ENCODE data around the gene CCR4.
A peak's percentile ranks its signal among the peaks of the same experiment; 100 is the strongest.
"Not testable (repeated sequence)": the region's sequence is repeated elsewhere in the genome, so short reads cannot be mapped to it uniquely, and the experiment has no call there.

CCR4 gene

DNA sequence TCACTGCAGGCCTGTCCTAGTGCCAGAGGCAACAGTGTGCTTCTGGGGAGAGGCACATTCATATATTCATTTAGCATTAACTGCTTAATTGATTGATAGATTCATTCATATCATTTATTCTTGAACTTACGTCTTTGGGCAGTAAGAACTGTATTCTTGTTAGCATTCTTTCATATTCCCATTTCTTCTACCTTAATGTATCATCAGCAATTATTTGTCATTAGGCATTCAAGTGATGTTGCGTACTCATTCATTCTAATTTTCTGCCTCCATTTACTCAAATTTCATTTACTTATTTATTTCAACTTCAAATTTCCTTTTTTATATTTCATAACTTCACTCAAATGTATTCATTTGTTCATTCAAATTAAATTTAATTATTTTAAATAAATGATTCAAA lies 31.5 kb upstream of the CCR4 start:
- DNase-seq (ENCODE audit: low read depth), result no peak
- no peak overlapping the region for H3K4me3 ChIP-seq (ENCODE audit: low read length)
- TF ChIP-seq, protein P1, sequence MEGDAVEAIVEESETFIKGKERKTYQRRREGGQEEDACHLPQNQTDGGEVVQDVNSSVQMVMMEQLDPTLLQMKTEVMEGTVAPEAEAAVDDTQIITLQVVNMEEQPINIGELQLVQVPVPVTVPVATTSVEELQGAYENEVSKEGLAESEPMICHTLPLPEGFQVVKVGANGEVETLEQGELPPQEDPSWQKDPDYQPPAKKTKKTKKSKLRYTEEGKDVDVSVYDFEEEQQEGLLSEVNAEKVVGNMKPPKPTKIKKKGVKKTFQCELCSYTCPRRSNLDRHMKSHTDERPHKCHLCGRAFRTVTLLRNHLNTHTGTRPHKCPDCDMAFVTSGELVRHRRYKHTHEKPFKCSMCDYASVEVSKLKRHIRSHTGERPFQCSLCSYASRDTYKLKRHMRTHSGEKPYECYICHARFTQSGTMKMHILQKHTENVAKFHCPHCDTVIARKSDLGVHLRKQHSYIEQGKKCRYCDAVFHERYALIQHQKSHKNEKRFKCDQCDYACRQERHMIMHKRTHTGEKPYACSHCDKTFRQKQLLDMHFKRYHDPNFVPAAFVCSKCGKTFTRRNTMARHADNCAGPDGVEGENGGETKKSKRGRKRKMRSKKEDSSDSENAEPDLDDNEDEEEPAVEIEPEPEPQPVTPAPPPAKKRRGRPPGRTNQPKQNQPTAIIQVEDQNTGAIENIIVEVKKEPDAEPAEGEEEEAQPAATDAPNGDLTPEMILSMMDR (conservative IDR thresholded peaks at IDR 0.05; ENCODE audit: low read depth, low read length), result no peak

DNA sequence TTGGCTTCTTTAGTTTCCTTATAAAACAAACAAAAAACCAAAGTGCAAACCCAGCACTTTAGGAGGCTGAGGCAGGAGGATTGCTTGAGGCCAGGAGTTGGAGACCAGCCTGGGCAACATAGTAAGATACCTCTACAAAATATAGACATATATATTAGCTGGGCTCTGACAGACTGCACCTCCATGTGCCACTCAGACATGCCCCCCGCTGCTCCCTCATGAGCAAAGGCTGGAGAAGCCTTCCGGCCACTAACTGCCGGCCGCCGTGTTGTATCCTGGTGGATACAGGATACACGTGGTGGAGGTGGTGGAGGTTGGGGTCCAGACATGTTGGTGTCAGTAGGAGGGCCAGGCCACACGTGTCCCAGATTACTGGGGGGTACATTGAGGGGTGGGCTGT lies 29.4 kb upstream of the CCR4 start:
- DNase-seq (ENCODE audit: low read depth), result no peak
- TF ChIP-seq, protein P1 (conservative IDR thresholded peaks at IDR 0.05; ENCODE audit: low read depth, low read length), result no peak
- H3K4me3 ChIP-seq (ENCODE audit: low read length), result no peak overlapping the region

DNA sequence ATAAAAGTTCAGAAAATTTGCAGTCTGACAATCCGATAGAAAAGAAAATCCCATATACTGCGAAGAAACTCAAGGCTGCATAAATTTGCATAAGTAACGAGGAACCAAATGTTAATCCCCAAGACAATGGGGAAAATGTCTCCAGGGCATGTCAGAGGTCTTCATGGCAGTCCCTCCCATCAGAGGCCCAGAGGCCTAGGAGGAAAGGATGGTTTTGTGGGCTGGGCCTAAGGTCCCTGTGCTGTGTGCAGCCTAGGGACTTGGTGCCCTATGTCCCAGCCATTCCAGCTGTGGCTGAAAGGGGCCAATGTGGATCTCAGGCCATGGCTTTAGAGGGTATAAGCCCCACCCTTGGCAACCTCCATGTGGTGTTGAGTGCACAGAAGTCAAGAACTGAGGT lies 21.3 kb upstream of the CCR4 start:
- no peak overlapping the region for H3K4me3 ChIP-seq (ENCODE audit: low read length)
- no peak for DNase-seq (ENCODE audit: low read depth)
- TF ChIP-seq, protein P1 (conservative IDR thresholded peaks at IDR 0.05; ENCODE audit: low read depth, low read length), result no peak

- not testable (repeated sequence) for DNase-seq (ENCODE audit: low read depth); H3K4me3 ChIP-seq (ENCODE audit: low read length)
Measured at GRCh38 chr3:32931273-32931672, 20.2 kb upstream of the CCR4 start.

- DNase-seq (ENCODE audit: low read depth), result no peak
- TF ChIP-seq, protein P1 (conservative IDR thresholded peaks at IDR 0.05; ENCODE audit: low read depth, low read length), result peak; percentile 80
- no peak overlapping the region for H3K4me3 ChIP-seq (ENCODE audit: low read length)
Measured at GRCh38 chr3:32934150-32934742, 17.2 kb upstream of the CCR4 start.

GRCh38 chr3:32937331-32937730 lies 14.1 kb upstream of the CCR4 start:
- H3K4me3 ChIP-seq (ENCODE audit: low read length), result no peak overlapping the region
- TF ChIP-seq, protein P1 (conservative IDR thresholded peaks at IDR 0.05; ENCODE audit: low read depth, low read length), result no peak
- no peak for DNase-seq (ENCODE audit: low read depth)

GRCh38 chr3:32939531-32940284 lies 11.7 kb upstream of the CCR4 start:
- not testable (repeated sequence) for H3K4me3 ChIP-seq (ENCODE audit: low read length); DNase-seq (ENCODE audit: low read depth)

DNA sequence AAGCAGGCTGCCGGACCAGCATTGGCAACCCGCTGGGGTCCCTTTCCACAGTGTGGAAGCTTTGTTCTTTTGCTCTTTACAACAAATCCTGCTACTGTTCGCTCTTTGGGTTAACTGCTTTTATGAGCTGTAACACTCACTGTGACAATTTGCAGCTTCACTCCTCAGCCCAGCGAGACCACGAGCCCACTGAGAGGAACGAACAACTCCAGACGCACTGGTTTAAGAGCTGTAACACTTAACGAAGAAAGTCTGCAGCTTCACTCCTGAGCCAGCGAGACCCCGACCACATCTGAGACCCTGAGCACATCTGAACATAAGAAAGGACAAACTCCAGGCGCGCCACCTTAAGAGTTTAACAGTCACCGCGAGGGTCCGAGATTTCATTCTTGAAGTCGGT lies 10.7 kb upstream of the CCR4 start:
- TF ChIP-seq, protein P1 (conservative IDR thresholded peaks at IDR 0.05; ENCODE audit: low read depth, low read length), result no peak
- H3K4me3 ChIP-seq (ENCODE audit: low read length), result no peak overlapping the region
- DNase-seq (ENCODE audit: low read depth), result no peak
